ENCODE results near the gene BABAM2. TPM values are rescaled to one million over a fixed set of nuclear protein-coding genes. Genes with fewer than 3 reads are reported as not detected.

Gene BABAM2
- total RNA-seq, 1 experiment from 2014 or later, result 27.1 TPM

DNA sequence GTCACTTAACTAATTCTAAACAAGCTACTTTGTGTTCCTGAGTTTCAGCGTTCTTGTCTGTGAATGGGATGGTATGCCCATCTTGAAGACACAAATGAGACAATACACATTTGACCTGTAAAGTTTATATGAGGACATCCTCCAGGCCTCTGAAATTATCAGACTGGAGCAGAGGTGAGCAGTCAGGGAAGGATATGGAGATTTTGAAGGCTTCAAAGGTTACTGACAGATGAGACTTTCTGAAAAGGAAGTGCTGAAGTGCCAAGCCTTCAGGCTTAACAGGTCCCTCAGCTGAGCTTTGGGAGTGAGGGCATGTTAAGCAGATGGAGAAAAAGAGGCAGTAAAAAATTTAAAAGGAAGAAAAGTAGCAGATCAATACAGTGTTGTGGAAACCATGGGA, 391.2 kb downstream of the BABAM2 start:
- no peak overlapping the region for H3K4me3 Mint-ChIP-seq
- DNase-seq, result no peak

More for the DNA sequence above, 391.2 kb downstream of the BABAM2 start:
- Histone ChIP-seq H3K56ac (ENCODE audit: insufficient read length, low read depth, low read length) (no peak overlapping the region), H3K23ac (ENCODE audit: insufficient read length, low read depth, low read length) (no peak overlapping the region), H2BK15ac (ENCODE audit: low read depth, low read length) (no peak overlapping the region), H4K91ac (ENCODE audit: insufficient read length, low read depth, low read length) (no peak overlapping the region), H2AK5ac (ENCODE audit: insufficient read length, low read length) (no peak overlapping the region), H4K5ac (ENCODE audit: insufficient read length, low read depth, low read length) (no peak overlapping the region), H3K4ac (ENCODE audit: low read depth, low read length) (no peak overlapping the region), H3K18ac (ENCODE audit: insufficient read length, low read depth, low read length) (no peak overlapping the region), H2AFZ (ENCODE audit: low read length) (no peak overlapping the region), H4K20me1 (ENCODE audit: control insufficient read depth, insufficient read depth, insufficient read length) (no peaks in the 10 kb centered on the region), H3K14ac (ENCODE audit: insufficient read depth, low read length) (no peak overlapping the region), H3K4me2 (ENCODE audit: insufficient read depth, insufficient read length, low read length) (no peak overlapping the region), H3K27ac (ENCODE audit: insufficient read length, low read depth, low read length) (no peak overlapping the region), H3K4me1 (ENCODE audit: insufficient read depth, low read length) (no peaks in the 10 kb centered on the region), H2BK12ac (ENCODE audit: insufficient read length, low read depth, low read length) (no peak overlapping the region), H2BK5ac (ENCODE audit: insufficient read length, low read length) (no peak overlapping the region), H3K27me3 (ENCODE audit: insufficient read depth, low read length) (no peaks in the 10 kb centered on the region), H2BK120ac (ENCODE audit: low read depth, low read length, poor library complexity, severe bottlenecking) (no peak overlapping the region), H3K9ac (ENCODE audit: extremely low read depth, insufficient read length, low read length) (no peak overlapping the region), H4K8ac (replicated peaks; ENCODE audit: insufficient read length, low read depth, low read length) (no peak overlapping the region), H2BK20ac (ENCODE audit: low read depth, low read length, poor library complexity, severe bottlenecking) (no peak overlapping the region), H3K23me2 (ENCODE audit: insufficient read length, low read depth, low read length, poor library complexity, severe bottlenecking) (no peaks in the 10 kb centered on the region), H3K9me3 (ENCODE audit: control insufficient read depth, low read depth, low read length) (no peaks in the 10 kb centered on the region), H3K79me1 (ENCODE audit: insufficient read depth, low read depth, low read length, poor library complexity, severe bottlenecking) (no peaks in the 10 kb centered on the region), H3K79me2 (ENCODE audit: insufficient read depth, low read length) (no peaks in the 10 kb centered on the region; the same call in 1 of the 2 replicates), H3T11ph (ENCODE audit: low read length) (no peak overlapping the region)
- WGBS (ENCODE audit: extremely low coverage, insufficient read length, low lambda C conversion rate), result no CpG with 5 or more reads among the region's 1 CpG
- Mint-ChIP-seq H3K36me3 (ENCODE audit: insufficient read depth in 1 of 3, low read depth in 3 of 3) (no peaks in the 10 kb centered on the region), H3K9me3 (no peaks in the 10 kb centered on the region), H3K27me3 (ENCODE audit: low read depth) (no peaks in the 10 kb centered on the region), H3K4me1 (peaks cover 0 to 5% of the 10 kb centered on the region in 2 experiments; a peak in 2 of 4 replicates), H3K27ac (no peak overlapping the region)
- TF ChIP-seq, protein P1, sequence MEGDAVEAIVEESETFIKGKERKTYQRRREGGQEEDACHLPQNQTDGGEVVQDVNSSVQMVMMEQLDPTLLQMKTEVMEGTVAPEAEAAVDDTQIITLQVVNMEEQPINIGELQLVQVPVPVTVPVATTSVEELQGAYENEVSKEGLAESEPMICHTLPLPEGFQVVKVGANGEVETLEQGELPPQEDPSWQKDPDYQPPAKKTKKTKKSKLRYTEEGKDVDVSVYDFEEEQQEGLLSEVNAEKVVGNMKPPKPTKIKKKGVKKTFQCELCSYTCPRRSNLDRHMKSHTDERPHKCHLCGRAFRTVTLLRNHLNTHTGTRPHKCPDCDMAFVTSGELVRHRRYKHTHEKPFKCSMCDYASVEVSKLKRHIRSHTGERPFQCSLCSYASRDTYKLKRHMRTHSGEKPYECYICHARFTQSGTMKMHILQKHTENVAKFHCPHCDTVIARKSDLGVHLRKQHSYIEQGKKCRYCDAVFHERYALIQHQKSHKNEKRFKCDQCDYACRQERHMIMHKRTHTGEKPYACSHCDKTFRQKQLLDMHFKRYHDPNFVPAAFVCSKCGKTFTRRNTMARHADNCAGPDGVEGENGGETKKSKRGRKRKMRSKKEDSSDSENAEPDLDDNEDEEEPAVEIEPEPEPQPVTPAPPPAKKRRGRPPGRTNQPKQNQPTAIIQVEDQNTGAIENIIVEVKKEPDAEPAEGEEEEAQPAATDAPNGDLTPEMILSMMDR (conservative IDR thresholded peaks at IDR 0.05), result no peak

Measured in H9 (cell line).